ENCODE results near the gene PTPRCAP.
"Not testable (repeated sequence)": the region's sequence is repeated elsewhere in the genome, so short reads cannot be mapped to it uniquely, and the experiment has no call there.

PTPRCAP gene

GRCh38 chr11:67482275-67482826 is 44.9 kb upstream of the PTPRCAP start:
- H3K4me1 ChIP-seq (ENCODE audit: low read length), result peaks cover 20% of the 10 kb centered on the region
- no peaks in the 10 kb centered on the region for H3K9me2 ChIP-seq (replicated peaks; ENCODE audit: insufficient read depth, low read length)
- H3K4me2 ChIP-seq (ENCODE audit: low read depth, low read length), result peak overlapping the region; percentile 56
- peak overlapping the region; percentile 38; the same call in 1 of the 2 replicates for H3K27ac ChIP-seq (ENCODE audit: low read length)
- no peak for DNase-seq
- no peaks in the 10 kb centered on the region for H3K36me3 ChIP-seq (replicated peaks; ENCODE audit: insufficient read depth, low read length)
- H3K9me3 ChIP-seq (replicated peaks; ENCODE audit: insufficient read depth, low read length), result no peaks in the 10 kb centered on the region
- peak overlapping the region; percentile 55; the same call in 1 of the 2 replicates for H3K9ac ChIP-seq (ENCODE audit: low read length)
- no peaks in the 10 kb centered on the region for H4K20me1 ChIP-seq (ENCODE audit: insufficient read depth, low read length)
- peak overlapping the region; percentile 90 for H2AFZ ChIP-seq (ENCODE audit: low read length)
- peaks cover 26% of the 10 kb centered on the region for H3K79me2 ChIP-seq (ENCODE audit: low read length)
- peaks cover 21% of the 10 kb centered on the region for H3K27me3 ChIP-seq (replicated peaks; ENCODE audit: insufficient read depth, low read length)
- TF ChIP-seq EZH2phosphoT487 (IDR thresholded peaks at IDR 0.05; ENCODE audit: low read length) (no peak), CTCF (IDR thresholded peaks at IDR 0.05; ENCODE audit: low read length) (no peak), EZH2 (optimal IDR thresholded peaks at IDR 0.05; ENCODE audit: low read depth, low read length) (no peak)
- H3F3A ChIP-seq (ENCODE audit: insufficient read depth, low read length), result no peaks in the 10 kb centered on the region
- H3K4me3 ChIP-seq (ENCODE audit: low read length), result peak overlapping the region; percentile 67

- H2AFZ ChIP-seq (ENCODE audit: low read length); H3F3A ChIP-seq (ENCODE audit: insufficient read depth, low read length); H3K4me1 ChIP-seq (ENCODE audit: low read length); DNase-seq; H4K20me1 ChIP-seq (ENCODE audit: insufficient read depth, low read length); H3K36me3 ChIP-seq (replicated peaks; ENCODE audit: insufficient read depth, low read length); H3K9me3 ChIP-seq (replicated peaks; ENCODE audit: insufficient read depth, low read length); H3K4me3 ChIP-seq (ENCODE audit: low read length); H3K79me2 ChIP-seq (ENCODE audit: low read length); H3K9me2 ChIP-seq (replicated peaks; ENCODE audit: insufficient read depth, low read length); H3K9ac ChIP-seq (ENCODE audit: low read length); H3K4me2 ChIP-seq (ENCODE audit: low read depth, low read length); H3K27ac ChIP-seq (ENCODE audit: low read length): not testable (repeated sequence)
- peaks cover 36% of the 10 kb centered on the region for H3K27me3 ChIP-seq (replicated peaks; ENCODE audit: insufficient read depth, low read length)
Measured at GRCh38 chr11:67477344-67478050, 40.0 kb upstream of the PTPRCAP start.

GRCh38 chr11:67476692-67477091 is 39.2 kb upstream of the PTPRCAP start:
- H3K9ac ChIP-seq (ENCODE audit: low read length); H3K4me1 ChIP-seq (ENCODE audit: low read length); H3K27ac ChIP-seq (ENCODE audit: low read length); H3K79me2 ChIP-seq (ENCODE audit: low read length); H3K9me3 ChIP-seq (replicated peaks; ENCODE audit: insufficient read depth, low read length); H4K20me1 ChIP-seq (ENCODE audit: insufficient read depth, low read length); DNase-seq; H2AFZ ChIP-seq (ENCODE audit: low read length); H3K9me2 ChIP-seq (replicated peaks; ENCODE audit: insufficient read depth, low read length); H3K4me3 ChIP-seq (ENCODE audit: low read length); H3F3A ChIP-seq (ENCODE audit: insufficient read depth, low read length); H3K36me3 ChIP-seq (replicated peaks; ENCODE audit: insufficient read depth, low read length); H3K4me2 ChIP-seq (ENCODE audit: low read depth, low read length): not testable (repeated sequence)
- H3K27me3 ChIP-seq (replicated peaks; ENCODE audit: insufficient read depth, low read length), result peaks cover 36% of the 10 kb centered on the region

GRCh38 chr11:67472882-67473281 is 35.4 kb upstream of the PTPRCAP start:
- Histone ChIP-seq H2AFZ (ENCODE audit: low read length) (no peak overlapping the region), H4K20me1 (ENCODE audit: insufficient read depth, low read length) (no peaks in the 10 kb centered on the region), H3K36me3 (replicated peaks; ENCODE audit: insufficient read depth, low read length) (no peaks in the 10 kb centered on the region), H3K9me2 (replicated peaks; ENCODE audit: insufficient read depth, low read length) (no peaks in the 10 kb centered on the region), H3K4me3 (ENCODE audit: low read length) (no peak overlapping the region), H3F3A (ENCODE audit: insufficient read depth, low read length) (no peaks in the 10 kb centered on the region), H3K4me1 (ENCODE audit: low read length) (peaks cover 5% of the 10 kb centered on the region), H3K9ac (ENCODE audit: low read length) (no peak overlapping the region), H3K27me3 (replicated peaks; ENCODE audit: insufficient read depth, low read length) (peaks cover 15% of the 10 kb centered on the region), H3K27ac (ENCODE audit: low read length) (no peak overlapping the region), H3K79me2 (ENCODE audit: low read length) (no peaks in the 10 kb centered on the region; the same call in 1 of the 2 replicates), H3K9me3 (replicated peaks; ENCODE audit: insufficient read depth, low read length) (no peaks in the 10 kb centered on the region), H3K4me2 (ENCODE audit: low read depth, low read length) (no peak overlapping the region)
- no peak for TF ChIP-seq CTCF (IDR thresholded peaks at IDR 0.05; ENCODE audit: low read length)
- TF ChIP-seq EZH2phosphoT487 (IDR thresholded peaks at IDR 0.05; ENCODE audit: low read length), result no peak
- no peak for TF ChIP-seq EZH2 (optimal IDR thresholded peaks at IDR 0.05; ENCODE audit: low read depth, low read length)
- no peak for DNase-seq

Data from MM.1S (cell line).